Fibroblast of the aortic adventitia (primary cell): ENCODE data around the gene DHRS7. TPM values are rescaled to one million over a fixed set of nuclear protein-coding genes. Genes with fewer than 3 reads are reported as not detected.

Experiments
- DNase-seq: peaks from one replicate; pipeline ENCODE4 v3.0.0-alpha.2; 2010; ENCODE audit warnings: low read depth
- H3K4me3 ChIP-seq: 2 replicates; pipeline ENCODE4 v1.5.1; 2011; ENCODE audit warnings: low read depth, mild to moderate bottlenecking, control low read depth, low read length, moderate library complexity
- CTCF ChIP-seq: IDR thresholded peaks from 2 replicates; pipeline ENCODE4 v1.5.1; 2011; ENCODE audit warnings: mild to moderate bottlenecking, low read length, control low read depth, inconsistent platforms; ENCODE audit not compliant: insufficient read depth
- total RNA-seq: library from RNA; depleted of rRNA; stranded (reverse); fragments of >200 nt; gene quantifications from 2 replicates; pipeline ENCODE4 v1.2.3, GENCODE V29; 2012; ENCODE audit warnings: low replicate concordance

The DHRS7 gene
- total RNA-seq, 1 donor: 37.5 TPM

GRCh38 chr14:60196291-60196690 lies 31.1 kb upstream of the DHRS7 start:
- no peak for DNase-seq
- no peak for TF ChIP-seq CTCF

GRCh38 chr14:60195179-60195810 lies 30.1 kb upstream of the DHRS7 start:
- DNase-seq: peak; percentile 4
- H3K4me3 ChIP-seq: no peak overlapping the region
- peak; percentile 4 for TF ChIP-seq CTCF

More at GRCh38 chr14:60196291-60196690, 31.1 kb upstream of the DHRS7 start:
- no peak overlapping the region for H3K4me3 ChIP-seq

GRCh38 chr14:60189923-60190840 lies 25.0 kb upstream of the DHRS7 start:
- no peak for TF ChIP-seq CTCF
- peak; percentile 4 for DNase-seq
- no peak overlapping the region for H3K4me3 ChIP-seq

GRCh38 chr14:60188696-60189095 lies 23.5 kb upstream of the DHRS7 start:
- no peak overlapping the region for H3K4me3 ChIP-seq
- DNase-seq: no peak
- no peak for TF ChIP-seq CTCF

GRCh38 chr14:60188115-60188514 lies 22.9 kb upstream of the DHRS7 start:
- H3K4me3 ChIP-seq: no peak overlapping the region
- DNase-seq: peak; percentile 11
- peak; percentile 5 for TF ChIP-seq CTCF

- no peak for TF ChIP-seq CTCF
- H3K4me3 ChIP-seq: no peak overlapping the region
- no peak for DNase-seq
These were observed 19.8 kb upstream of the DHRS7 start for GRCh38 chr14:60184905-60185555.
